HCT116 (cell line): ENCODE data around the gene PRDM7. TPM values are rescaled to one million over a fixed set of nuclear protein-coding genes. Genes with fewer than 3 reads are reported as not detected.
A peak's percentile ranks its signal among the peaks of the same experiment; 100 is the strongest.

Experiments
- ATAC-seq: fragments of 200-7000 bp; cut with Tn5 transposase; 2 replicates; pipeline ENCODE4 v1.9.1; 2020; ENCODE audit warnings: mild to moderate bottlenecking, moderate library complexity
- BruUV-seq: library from RNA; stranded (reverse); fragments of 400-500 nt; replicated peaks from 2 replicates; lab custom pipeline; 2021; lab: Mats Ljungman, UMichigan
- CTCF ChIA-PET: fragments of 300-600 bp; sonication (Branson Sonifier 250); formaldehyde crosslinking; loops from one replicate; lab custom pipeline; 2021; ENCODE audit warnings: antibody characterized with exemption; lab: Charles Lee
- POLR2A ChIA-PET: fragments of 300-600, 350-600 bp; sonication (Branson Sonifier 250); formaldehyde crosslinking; loops from one replicate; lab custom pipeline; 2021; ENCODE audit warnings: antibody characterized with exemption; lab: Charles Lee
- RAD21 ChIA-PET, 2 experiments: fragments of 300-600 bp; sonication (Branson Sonifier 250); formaldehyde crosslinking; loops; one replicate each; lab custom pipeline; 2023; ENCODE audit warnings: low total read pairs in 2 of 2; ENCODE audit not compliant: uncharacterized antibody in 2 of 2, unreplicated experiment in 2 of 2, low non-redundant PET in 1 of 2; lab: Charles Lee
- DNase-seq: peaks from one replicate; pipeline ENCODE4 v3.0.0-alpha.2; 2010; ENCODE audit warnings: low read depth, low spot score
- H2AFZ ChIP-seq: fragments of 200-600 bp; shearing (Covaris generic), sonication (generic); 2 replicates; pipeline ENCODE4 v1.6.1; 2017; ENCODE audit warnings: low read depth, mixed run types, mixed read lengths, antibody characterized with exemption, low read length; ENCODE audit not compliant: poor library complexity, severe bottlenecking
- H3K27ac ChIP-seq: 2 replicates; pipeline ENCODE4 v1.5.1; 2012; ENCODE audit warnings: low read depth, low read length
- H3K27me3 ChIP-seq: fragments of 200-600 bp; sonication (generic); 2 replicates; pipeline ENCODE4 v1.6.1; 2016; ENCODE audit warnings: mixed run types, low read length, mixed read lengths; ENCODE audit not compliant: insufficient read depth
- H3K36me3 ChIP-seq, 2 experiments: fragments of 200-500 bp in 1 of 2; fragments of 200-600 bp in 1 of 2; sonication (Bioruptor generic) in 1 of 2; sonication (generic) in 1 of 2; 2 replicates each; pipeline versions ENCODE4 v1.5.1 to v1.6.1; 2014 to 2016; ENCODE audit warnings: low read length in 2 of 2, inconsistent platforms in 1 of 2, mixed read lengths in 1 of 2, mixed run types in 1 of 2; ENCODE audit not compliant: insufficient read depth in 2 of 2, control insufficient read depth in 1 of 2
- H3K4me1 ChIP-seq, 2 experiments: fragments of 200-600 bp in 1 of 2; sonication (generic) in 1 of 2; 2 replicates each; pipeline versions ENCODE4 v1.5.1 to v1.6.1; 2012 to 2017; ENCODE audit warnings: low read length in 2 of 2, inconsistent platforms in 1 of 2, mild to moderate bottlenecking in 1 of 2, mixed read lengths in 1 of 2, mixed run types in 1 of 2, moderate library complexity in 1 of 2; ENCODE audit not compliant: insufficient read depth in 2 of 2, control insufficient read depth in 1 of 2
- H3K4me2 ChIP-seq: fragments of 200-600 bp; sonication (generic); 2 replicates; pipeline ENCODE4 v1.6.1; 2017; ENCODE audit warnings: mixed run types, low read length, mixed read lengths
- H3K4me3 ChIP-seq, 2 experiments: fragments of 200-600 bp in 1 of 2; sonication (generic) in 1 of 2; replicated peaks in 1 of 2; 2 replicates each; pipeline ENCODE4 v1.5.1; 2011 to 2016; ENCODE audit warnings: low read length in 2 of 2, control low read depth in 1 of 2, low read depth in 1 of 2, mild to moderate bottlenecking in 1 of 2, mixed read lengths in 1 of 2, mixed run types in 1 of 2
- H3K79me2 ChIP-seq: fragments of 200-600 bp; sonication (generic); 2 replicates; pipeline ENCODE4 v1.6.1; 2017; ENCODE audit warnings: mild to moderate bottlenecking, mixed run types, low read length, moderate library complexity, mixed read lengths; ENCODE audit not compliant: insufficient read depth
- H3K9ac ChIP-seq: fragments of 200-600 bp; sonication (generic); 2 replicates; pipeline ENCODE4 v1.6.1; 2016; ENCODE audit warnings: low read length, mixed read lengths
- H3K9me2 ChIP-seq: fragments of 200-600 bp; sonication (generic), shearing (Covaris generic); 2 replicates; pipeline ENCODE4 v1.6.1; 2017; ENCODE audit warnings: mixed run types, mild to moderate bottlenecking, moderate library complexity; ENCODE audit not compliant: insufficient read depth
- H3K9me3 ChIP-seq, 2 experiments: fragments of 200-500 bp in 1 of 2; fragments of 200-600 bp in 1 of 2; sonication (Bioruptor generic) in 1 of 2; sonication (generic) in 1 of 2; 2 replicates each; pipeline ENCODE4 v1.6.1; 2014 to 2017; ENCODE audit warnings: low read length in 2 of 2, mixed read lengths in 2 of 2, inconsistent platforms in 1 of 2, low read depth in 1 of 2, mild to moderate bottlenecking in 1 of 2, mixed run types in 1 of 2, moderate library complexity in 1 of 2; ENCODE audit not compliant: control insufficient read depth in 1 of 2, insufficient read depth in 1 of 2
- H4K20me1 ChIP-seq: fragments of 200-600 bp; sonication (generic), shearing (Covaris generic); 2 replicates; pipeline ENCODE4 v1.6.1; 2017; ENCODE audit warnings: mixed run types, mild to moderate bottlenecking, moderate library complexity; ENCODE audit not compliant: insufficient read depth
- ATF3 ChIP-seq: IDR thresholded peaks from 2 replicates; pipeline ENCODE4 v1.6.1; 2012
- CBX3 ChIP-seq: IDR thresholded peaks from 2 replicates; pipeline ENCODE4 v1.6.1; 2012; ENCODE audit warnings: low read depth
- EGR1 ChIP-seq: IDR thresholded peaks from 2 replicates; pipeline ENCODE4 v1.6.1; 2012; ENCODE audit warnings: low read depth
- ELF1 ChIP-seq: IDR thresholded peaks from 2 replicates; pipeline ENCODE4 v1.6.1; 2012; ENCODE audit warnings: low read depth, borderline replicate concordance
- EZH2 ChIP-seq: fragments of 200-600 bp; sonication (generic); IDR thresholded peaks from 2 replicates; pipeline ENCODE4 v1.6.1; 2017; ENCODE audit warnings: antibody characterized with exemption, mixed run types
- FOSL1 ChIP-seq: IDR thresholded peaks from 2 replicates; pipeline ENCODE4 v1.6.1; 2012; ENCODE audit warnings: low read depth
- JUND ChIP-seq: IDR thresholded peaks from 2 replicates; pipeline ENCODE4 v1.6.1; 2012
- MAX ChIP-seq: IDR thresholded peaks from 2 replicates; pipeline ENCODE4 v1.6.1; 2012
- POLR2A ChIP-seq: IDR thresholded peaks from 2 replicates; pipeline ENCODE4 v1.7.0; 2011; ENCODE audit warnings: borderline replicate concordance; ENCODE audit not compliant: insufficient read depth, insufficient read length; ENCODE audit errors: extremely low read depth
- POLR2AphosphoS5 ChIP-seq: IDR thresholded peaks from 2 replicates; pipeline ENCODE4 v1.6.1; 2011; ENCODE audit warnings: mild to moderate bottlenecking, low read depth, low read length, moderate library complexity
- RAD21 ChIP-seq: IDR thresholded peaks from 2 replicates; pipeline ENCODE4 v1.6.1; 2012; ENCODE audit warnings: low read depth, mild to moderate bottlenecking
- REST ChIP-seq: IDR thresholded peaks from 2 replicates; pipeline ENCODE4 v1.6.1; 2012; ENCODE audit warnings: low read depth
- SIN3A ChIP-seq: IDR thresholded peaks from 2 replicates; pipeline ENCODE4 v1.6.1; 2012; ENCODE audit warnings: low read depth
- SP1 ChIP-seq: IDR thresholded peaks from 2 replicates; pipeline ENCODE4 v1.6.1; 2012; ENCODE audit warnings: low read depth
- SRF ChIP-seq: IDR thresholded peaks from 2 replicates; pipeline ENCODE4 v1.6.1; 2012; ENCODE audit warnings: low read depth
- YY1 ChIP-seq: IDR thresholded peaks from 2 replicates; pipeline ENCODE4 v1.6.1; 2011; ENCODE audit warnings: low read length, low read depth, moderate library complexity, mild to moderate bottlenecking; ENCODE audit not compliant: insufficient replicate concordance; ENCODE audit errors: extremely low read depth
- ZFX ChIP-seq: fragments of 450-650 bp; IDR thresholded peaks from 2 replicates; pipeline ENCODE4 v1.6.1; 2017
- intact Hi-C: fragments of 100-400 bp; cut with micrococcal nuclease; formaldehyde crosslinking; loops from 2 replicates; pipeline ENCODE4 v1.10.0; 2022
- total RNA-seq: library from RNA; stranded (reverse); gene quantifications from one replicate; pipeline ENCODE4 v1.2.1, GENCODE V29; 2021; ENCODE audit not compliant: unreplicated experiment
- TF ChIP-seq, protein P1 (sequence below): IDR thresholded peaks from 2 replicates; pipeline ENCODE4 v1.6.1; 2011; ENCODE audit warnings: mild to moderate bottlenecking, low read length, moderate library complexity; ENCODE audit not compliant: insufficient replicate concordance; ENCODE audit errors: extremely low read depth

Gene PRDM7
- total RNA-seq, 1 experiment from 2014 or later: 0.07 TPM

DNA sequence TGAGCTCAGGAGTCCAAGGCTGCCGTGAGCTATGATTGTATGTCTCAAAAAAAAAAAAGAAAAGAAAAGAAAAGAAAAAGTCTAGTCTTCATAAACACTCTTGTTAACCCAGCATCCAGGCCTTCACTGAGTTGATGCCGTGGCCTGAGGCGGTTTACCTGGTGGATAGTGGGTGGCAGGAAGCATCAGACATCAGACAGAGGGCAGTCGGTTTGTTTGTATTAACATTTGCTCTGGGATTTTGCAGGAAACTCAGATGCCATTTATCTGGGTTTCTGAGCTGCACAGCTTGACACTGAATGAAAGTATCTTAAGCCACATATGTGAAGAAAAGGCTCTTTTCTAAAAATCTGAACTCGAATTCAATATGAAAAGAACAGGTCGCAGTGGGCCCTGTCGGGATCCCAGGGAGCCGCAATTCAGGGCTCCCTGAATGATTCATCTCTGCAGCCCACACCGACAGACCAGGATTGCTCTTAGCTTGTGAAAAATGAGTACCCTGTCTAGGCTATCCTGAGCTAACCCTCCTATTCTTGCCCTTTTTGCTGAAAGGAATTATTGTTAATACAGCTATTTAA, 56.8 kb downstream of the PRDM7 start:
- Histone ChIP-seq H3K79me2 (peaks cover 73% of the 10 kb centered on the region), H3K4me1 (peaks cover 32 to 45% of the 10 kb centered on the region in 2 experiments), H3K9me3 (no peaks in the 10 kb centered on the region), H3K27me3 (no peaks in the 10 kb centered on the region), H3K9ac (peak overlapping the region; percentile 91), H3K4me2 (peak overlapping the region; percentile 94), H4K20me1 (no peaks in the 10 kb centered on the region), H3K27ac (peak overlapping the region; percentile 78), H3K36me3 (peaks cover 4 to 8% of the 10 kb centered on the region in 2 experiments; a peak in 1 of 4 replicates), H2AFZ (peak overlapping the region; percentile 10), H3K4me3 (peak overlapping the region; percentile 66 to 85), H3K9me2 (no peaks in the 10 kb centered on the region)
- ATAC-seq (no peak), DNase-seq (no peak)
- ChIA-PET RAD21 (interaction anchor here in 1 of 2 experiments (0.6 kb wide), 1 partner anchor 314 kb away, joined by 3 read pairs; no protein-coding TSS in a partner anchor), CTCF (interaction anchor here (0.7 to 2.0 kb wide), 7 partner anchors 10 to 315 kb away, joined by 3 to 6 read pairs (median 5); partner anchors contain the start of genes MC1R and TUBB3), POLR2A (interaction anchor here (1.1 kb wide), 1 partner anchor 96 kb away, joined by 10 read pairs; no protein-coding TSS in a partner anchor)
- intact Hi-C loops: no loop called here
- no peak for TF ChIP-seq REST
- no peak for TF ChIP-seq JUND
- no peak for TF ChIP-seq POLR2AphosphoS5
- no peak for TF ChIP-seq EGR1
- no peak for TF ChIP-seq YY1
- TF ChIP-seq SRF: no peak
- TF ChIP-seq, protein P1, sequence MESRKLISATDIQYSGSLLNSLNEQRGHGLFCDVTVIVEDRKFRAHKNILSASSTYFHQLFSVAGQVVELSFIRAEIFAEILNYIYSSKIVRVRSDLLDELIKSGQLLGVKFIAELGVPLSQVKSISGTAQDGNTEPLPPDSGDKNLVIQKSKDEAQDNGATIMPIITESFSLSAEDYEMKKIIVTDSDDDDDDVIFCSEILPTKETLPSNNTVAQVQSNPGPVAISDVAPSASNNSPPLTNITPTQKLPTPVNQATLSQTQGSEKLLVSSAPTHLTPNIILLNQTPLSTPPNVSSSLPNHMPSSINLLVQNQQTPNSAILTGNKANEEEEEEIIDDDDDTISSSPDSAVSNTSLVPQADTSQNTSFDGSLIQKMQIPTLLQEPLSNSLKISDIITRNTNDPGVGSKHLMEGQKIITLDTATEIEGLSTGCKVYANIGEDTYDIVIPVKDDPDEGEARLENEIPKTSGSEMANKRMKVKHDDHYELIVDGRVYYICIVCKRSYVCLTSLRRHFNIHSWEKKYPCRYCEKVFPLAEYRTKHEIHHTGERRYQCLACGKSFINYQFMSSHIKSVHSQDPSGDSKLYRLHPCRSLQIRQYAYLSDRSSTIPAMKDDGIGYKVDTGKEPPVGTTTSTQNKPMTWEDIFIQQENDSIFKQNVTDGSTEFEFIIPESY: no peak
- no peak for TF ChIP-seq ATF3
- no peak for TF ChIP-seq ZFX
- TF ChIP-seq CBX3: no peak
- no peak for TF ChIP-seq ELF1
- no peak for TF ChIP-seq SP1
- no peak for TF ChIP-seq MAX
- no peak for TF ChIP-seq POLR2A
- no peak for TF ChIP-seq SIN3A
- no peak for TF ChIP-seq EZH2
- TF ChIP-seq RAD21: no peak
- no peak for TF ChIP-seq FOSL1
- BruUV-seq: TSS peak; percentile 39
